GM21367 (cell line): Measurements from ENCODE around the gene QPCTL.
"Not testable (repeated sequence)": the region's sequence is repeated elsewhere in the genome, so short reads cannot be mapped to it uniquely, and the experiment has no call there.

Experiments
- ATAC-seq: cut with Tn5 transposase; IDR thresholded peaks from one replicate; pipeline ENCODE4 v1.9.1; 2021; ENCODE audit not compliant: unreplicated experiment

Gene QPCTL

DNA sequence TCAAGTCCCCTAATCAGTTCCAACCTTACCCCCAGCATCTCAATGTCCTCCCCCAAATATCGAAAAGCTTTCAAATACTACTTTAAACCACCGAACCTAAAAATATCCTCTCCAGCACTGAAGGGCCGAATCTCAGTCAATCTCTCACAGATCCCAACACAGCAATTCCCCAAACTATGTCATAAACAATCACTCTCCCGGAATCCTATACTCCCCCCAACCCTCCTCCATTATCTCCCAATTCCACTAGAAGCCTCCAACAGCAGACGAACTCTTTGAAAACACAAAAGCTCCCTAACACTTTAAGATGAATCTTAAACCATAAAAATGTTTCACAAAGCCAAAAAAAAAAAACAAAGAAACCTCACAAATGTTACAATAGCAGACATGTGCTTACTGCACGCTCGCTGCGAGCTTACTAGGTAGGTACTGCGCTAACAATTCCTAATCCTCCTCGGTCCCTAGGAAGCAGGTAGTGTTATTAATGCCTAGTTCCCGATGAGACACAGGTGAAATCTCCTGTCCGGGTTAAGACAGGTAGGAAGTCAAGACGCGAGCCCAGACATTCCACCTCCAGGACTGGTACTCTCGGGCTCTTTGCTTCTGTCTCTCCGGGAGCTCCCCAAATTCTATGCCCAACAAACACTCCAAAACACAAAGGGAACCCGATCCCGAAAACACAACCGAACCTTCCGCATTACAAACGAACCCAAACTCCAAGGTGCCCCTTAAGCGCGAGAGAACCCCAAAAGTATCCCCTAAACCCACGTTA, 24.1 kb downstream of the QPCTL start:
- no peak for ATAC-seq

DNA sequence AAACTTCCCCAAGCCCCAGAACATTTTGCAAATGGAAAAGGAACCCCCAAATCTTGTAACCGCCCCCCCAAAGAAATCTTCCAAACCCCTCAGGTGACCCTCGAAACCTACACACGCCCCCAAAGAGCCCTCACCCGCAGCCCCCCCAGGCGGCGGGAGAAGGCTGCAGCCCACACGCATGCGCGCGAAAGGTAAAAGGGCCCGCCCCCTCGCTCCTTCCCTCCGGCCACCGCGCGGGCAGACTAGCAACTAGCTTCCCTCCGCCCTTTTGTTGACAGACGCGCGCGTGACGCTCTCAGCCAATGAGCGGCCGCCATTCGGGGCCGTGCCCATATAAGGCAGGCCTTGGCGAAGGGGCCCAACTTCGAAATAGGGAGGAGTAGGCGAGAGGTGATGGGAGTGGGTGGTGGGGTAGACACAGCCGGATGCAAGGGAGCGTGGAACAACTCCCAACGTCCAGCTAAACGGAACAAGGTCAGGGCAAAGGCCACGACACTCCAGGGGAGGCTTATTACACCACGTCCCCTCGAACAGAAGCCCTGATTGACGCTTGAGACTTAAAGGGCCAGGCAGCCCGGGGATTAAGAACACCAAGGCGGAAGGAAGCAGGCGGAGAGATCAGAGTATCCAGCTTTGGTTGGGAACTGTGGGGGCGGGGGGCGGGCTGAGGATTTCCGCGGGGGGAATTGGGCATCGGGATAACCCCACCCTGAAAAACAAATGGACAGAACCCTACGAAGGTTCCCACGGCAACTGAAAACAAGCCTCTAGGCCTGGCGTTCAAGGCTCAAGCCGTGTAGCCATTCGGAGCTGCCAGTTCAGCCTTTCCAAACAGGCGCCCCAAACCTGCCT, 24.9 kb downstream of the QPCTL start:
- peak; percentile 77 for ATAC-seq

DNA sequence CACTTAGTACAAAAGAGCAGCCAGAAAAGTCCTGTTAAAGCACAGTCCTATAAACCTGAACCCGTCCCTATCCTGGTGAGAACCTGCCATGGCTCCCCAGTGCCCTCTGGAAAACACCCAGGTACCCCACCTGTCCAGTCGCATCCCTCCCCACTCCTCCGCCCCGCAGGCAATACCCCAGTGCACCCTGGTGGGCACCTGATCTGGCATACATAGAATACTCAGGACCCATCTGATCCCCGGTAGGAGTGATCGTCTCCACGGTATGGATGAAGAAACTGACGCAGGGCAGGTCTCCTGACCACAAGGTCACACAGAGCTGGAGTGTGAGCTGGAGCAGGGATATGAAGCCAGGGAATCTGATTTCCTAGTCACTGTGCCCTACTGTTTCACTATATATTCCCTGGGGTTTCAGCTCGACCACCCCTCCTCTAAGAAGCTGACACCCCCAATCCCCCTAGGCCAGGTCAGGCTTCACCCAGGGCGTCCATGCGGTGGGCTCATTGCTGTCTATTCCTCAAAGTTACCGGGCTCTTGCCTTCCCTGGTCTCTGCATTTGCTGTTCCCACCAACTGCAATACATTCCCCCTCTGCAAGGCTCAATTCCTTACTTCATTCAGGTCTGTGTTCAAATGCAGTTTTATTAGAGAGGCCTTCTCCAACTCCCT, 25.7 kb downstream of the QPCTL start:
- no peak for ATAC-seq

DNA sequence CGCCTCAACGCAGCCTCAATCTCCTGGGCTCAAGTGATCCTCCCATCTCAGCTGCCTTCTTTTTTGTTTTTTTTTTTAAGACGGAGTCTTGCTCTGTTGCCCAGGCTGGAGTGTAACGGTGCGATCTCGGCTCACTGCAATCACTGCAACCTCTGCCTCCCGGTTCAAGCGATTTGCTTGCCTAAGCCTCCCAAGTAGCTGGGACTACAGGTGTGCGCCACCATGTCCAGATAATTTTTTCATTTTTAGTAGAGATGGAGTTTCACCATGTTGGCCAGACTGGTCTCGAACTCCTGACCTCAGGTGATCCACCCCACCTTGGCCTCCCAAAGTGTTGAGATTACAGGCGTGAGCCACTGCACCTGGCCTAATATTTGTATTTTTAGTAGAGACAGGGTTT, 27.6 kb downstream of the QPCTL start:
- ATAC-seq: not testable (repeated sequence)

DNA sequence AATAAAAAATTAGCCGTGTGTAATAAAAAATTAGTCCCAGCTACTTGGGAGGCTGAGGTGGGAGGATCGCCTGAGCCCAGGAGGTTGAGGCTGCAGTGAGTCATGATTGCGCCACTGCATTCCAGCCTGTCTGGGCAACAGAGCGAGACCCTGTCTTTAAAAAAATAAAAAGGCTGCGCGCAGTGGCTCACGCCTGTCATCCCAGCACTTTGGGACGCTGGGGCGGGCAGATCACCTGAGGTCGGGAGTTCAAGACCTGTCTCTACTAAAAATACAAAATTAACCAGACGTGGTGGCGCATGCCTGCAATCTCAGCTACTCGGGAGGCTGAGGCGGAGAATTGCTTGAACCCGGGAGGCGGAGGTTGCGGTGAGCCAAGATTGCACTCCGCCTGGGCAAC, 36.2 kb downstream of the QPCTL start:
- ATAC-seq: not testable (repeated sequence)

DNA sequence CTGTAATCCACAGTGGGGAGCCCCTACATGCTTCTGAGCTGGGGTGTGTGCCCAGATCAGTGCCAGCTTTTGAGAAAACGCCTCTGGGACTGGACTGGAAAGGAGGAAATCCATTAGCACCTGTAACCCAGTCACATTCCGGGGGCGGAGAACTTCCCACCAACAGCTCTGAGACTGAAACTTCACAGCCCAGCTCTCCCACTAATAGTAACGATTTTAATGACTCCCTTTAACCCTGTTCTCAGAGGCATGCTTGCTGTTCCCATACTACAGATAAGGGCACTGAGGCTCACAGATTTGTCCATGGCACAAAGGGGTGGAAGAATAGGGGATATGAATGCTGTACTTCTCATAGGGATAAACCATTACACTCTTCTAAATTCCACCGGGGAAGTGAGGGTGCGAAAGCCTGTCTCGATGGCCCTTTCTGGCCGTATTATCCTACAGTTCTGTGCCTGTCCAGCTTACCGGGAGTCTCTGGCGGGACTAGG, 37.4 kb downstream of the QPCTL start:
- no peak for ATAC-seq

DNA sequence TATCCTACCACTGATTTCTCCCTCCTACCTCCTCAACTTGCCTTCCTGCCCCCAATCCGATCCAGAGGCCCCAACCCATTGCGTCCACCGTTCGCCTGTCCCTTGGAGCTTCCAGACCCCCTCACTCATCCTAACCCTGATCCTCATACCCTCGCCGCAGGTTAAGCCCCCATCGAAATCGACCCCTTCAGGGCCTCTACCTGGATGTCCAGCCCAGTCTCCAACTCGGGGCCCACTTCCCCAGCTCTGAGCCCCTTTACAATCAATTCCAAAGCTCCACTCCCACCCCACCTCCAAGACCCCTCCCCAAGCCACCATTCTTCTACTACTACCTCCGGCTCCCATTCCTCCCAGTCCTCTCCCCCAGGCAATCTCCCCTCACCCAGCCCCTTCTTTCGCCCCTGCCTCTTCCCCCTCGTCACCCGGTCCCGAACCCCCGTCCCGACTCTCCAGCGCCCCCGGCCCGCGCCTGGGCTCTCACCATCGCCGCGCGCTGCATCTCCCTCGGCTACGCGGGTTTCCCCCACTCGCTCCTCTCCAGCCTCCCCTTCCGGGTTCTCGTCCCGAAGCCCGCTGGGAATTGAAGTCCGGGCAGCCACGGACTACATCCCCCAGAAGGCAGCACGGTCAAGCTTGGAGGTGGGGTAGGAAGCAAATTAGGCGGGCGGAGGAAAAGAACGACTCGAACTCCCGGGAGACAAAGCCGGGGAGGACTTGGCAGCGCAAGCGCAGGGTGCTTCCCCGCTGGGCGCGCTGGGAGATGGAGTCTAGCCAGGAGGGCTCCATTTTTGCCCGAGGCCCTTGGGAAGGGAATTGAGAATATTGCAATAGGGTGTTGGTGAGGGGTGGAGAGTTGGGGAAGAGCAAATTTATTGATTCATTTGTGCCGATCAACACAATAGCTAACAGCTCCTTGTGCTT, 38.2 kb downstream of the QPCTL start, which contains the start of gene FBXO46:
TSS of gene FBXO46 (minus strand) at position 529 of the 921 bp plus-strand sequence. CDS start 17,401 bp downstream, outside the sequence.
- peak; percentile 89 for ATAC-seq

DNA sequence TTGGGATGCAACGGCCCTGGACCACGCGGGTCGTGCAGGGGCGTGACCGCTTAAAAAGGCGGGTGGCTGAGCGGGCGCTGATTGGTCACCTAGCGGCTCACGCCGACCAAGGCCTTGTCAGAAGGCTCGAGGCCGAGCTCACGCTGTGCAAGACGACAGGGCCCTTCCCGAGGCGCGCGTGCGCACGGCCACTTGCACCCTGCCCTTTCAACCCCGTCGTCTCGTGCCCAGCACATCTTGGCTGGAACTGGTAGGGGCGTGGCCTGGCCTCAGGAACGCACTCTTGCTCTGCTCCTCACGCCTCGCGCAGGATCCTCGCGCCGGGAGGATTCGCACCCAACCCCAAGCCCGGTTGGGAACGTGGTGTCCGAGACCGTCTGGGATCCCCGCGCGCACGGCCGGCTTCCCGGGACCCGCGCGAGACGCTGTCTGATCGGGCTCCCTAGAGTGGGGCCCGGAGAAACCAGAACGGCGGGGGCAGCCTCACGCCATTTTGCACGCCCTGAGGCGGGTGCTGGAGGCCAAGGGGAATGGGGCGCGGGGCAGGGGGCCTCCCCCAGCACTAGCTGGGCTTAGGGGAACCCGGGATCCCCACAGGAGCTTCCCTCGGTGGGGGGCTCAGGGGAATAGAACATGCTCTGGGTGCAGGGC, 40.8 kb downstream of the QPCTL start, which contains the start of gene MEIOSIN:
TSS of gene MEIOSIN (plus strand) at position 280 of the 651 bp plus-strand sequence. CDS start 1,938 bp downstream, outside the sequence.
- ATAC-seq: no peak

DNA sequence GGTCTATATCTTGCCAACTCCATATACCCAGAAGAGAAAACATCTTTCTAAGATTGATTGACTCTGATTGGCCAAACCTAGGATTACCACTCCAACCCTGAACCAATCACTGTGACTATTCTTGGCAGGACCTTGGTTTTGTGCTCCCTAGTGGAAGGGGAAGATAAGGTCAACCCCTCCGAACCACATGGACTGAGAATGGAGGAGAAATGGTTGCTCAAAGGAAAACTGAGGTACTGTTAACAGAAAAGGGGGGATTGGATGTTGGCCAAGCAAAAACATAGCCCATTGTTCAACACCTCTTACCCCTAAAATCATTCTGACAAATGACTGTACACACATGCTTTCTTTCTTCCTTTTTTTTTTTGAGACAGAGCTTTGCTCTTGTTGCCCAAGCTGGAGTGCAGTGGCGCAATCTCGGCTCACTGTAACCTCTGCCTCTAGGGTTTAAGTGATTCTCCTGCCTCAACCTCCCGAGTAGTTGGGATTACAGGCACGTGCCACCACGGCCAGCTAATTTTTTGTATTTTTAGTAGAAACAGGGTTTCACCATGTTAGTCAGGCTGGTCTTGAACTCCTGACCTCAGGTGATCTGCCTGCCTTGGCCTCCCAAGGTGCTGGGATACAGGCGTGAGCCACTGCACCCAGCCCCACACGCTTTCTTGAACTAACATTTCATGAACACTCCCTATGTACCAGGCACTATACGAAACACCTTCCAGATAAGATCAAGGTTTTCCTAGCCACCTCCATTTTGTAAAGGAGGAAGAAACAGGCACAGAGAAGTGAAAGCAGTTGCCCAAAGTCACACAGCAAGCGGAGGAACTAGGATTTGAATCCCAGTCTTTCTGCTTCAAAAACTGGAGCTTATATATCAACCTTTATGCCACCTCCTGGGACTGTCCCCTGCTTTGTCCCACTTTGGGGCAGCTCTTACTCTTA, 47.3 kb downstream of the QPCTL start:
- no peak for ATAC-seq

DNA sequence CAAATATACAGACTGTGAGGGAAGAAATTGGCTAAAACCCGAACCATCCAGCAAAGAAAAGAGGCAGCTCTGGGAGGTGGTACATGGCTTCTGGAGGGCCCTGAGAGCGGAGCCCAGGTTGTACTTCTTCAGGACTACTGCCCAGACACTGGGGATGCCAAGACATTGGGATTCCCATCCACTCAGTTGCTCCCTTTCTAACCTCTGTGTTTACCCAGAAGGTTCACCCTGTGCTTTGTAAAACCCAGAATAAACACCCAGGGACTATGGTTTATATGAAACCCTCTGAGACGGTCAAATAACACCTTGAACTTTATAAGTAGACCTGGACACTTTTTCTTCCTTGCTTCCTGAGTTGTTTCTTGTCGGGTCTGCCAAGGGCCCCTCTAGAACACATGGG, 50.5 kb downstream of the QPCTL start:
- no peak for ATAC-seq

DNA sequence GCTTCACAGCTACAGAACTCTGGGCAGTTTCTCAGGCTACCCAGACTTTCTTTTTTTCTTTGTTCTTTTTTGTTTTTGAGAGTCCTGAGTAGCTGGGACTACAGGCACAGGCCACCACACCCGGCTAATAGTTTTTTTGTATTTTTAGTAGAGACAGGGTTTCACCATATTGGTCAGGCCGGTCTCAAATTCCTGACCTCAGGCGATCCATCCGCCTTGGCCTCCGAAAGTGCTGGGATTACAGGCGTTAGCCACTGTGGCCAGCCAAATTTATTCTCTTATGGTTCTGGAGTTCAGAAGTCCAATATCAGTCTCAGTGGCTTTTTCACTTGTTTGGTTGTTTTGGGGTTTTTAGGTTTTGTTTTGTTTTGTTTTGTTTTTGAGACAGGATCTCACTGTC, 53.1 kb downstream of the QPCTL start:
- ATAC-seq: no peak

DNA sequence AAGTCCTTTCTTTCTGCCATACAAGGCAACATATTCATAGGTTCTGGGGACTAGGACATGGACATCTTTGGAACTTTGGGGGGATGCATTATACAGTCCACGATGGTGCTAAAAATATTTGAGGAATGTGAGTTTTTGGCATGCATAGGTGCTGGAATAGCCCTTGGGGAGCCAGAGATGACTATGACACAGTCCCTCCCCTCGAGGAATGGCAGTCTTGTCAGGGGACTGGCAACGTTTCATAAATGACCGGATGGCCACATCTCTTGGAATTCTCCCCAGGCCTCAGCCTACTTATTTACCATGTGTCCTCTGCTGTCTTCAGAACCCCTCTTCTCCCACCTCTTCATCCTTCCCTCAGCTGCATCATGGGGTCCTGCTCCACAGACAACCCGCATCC, 54.4 kb downstream of the QPCTL start:
- ATAC-seq: no peak

DNA sequence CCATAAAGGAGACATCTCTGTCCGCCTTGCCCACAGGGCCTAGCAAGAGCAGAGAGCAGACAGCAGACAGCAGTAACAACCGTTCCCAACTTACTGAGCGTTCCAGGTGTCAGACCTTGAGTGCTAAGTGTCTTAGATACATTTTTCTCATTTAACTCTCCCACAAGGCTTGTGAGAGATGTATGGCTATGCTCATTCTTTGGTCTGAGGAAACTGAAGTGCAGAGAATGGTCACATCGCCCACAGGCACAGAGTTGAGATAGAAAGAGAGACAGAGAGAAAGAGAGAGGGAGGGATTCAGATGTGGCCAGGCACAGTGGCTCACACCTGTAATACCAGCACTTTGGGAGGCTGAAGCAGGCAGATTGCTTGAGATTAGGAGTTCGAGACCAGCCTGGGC, 55.0 kb downstream of the QPCTL start:
- no peak for ATAC-seq

DNA sequence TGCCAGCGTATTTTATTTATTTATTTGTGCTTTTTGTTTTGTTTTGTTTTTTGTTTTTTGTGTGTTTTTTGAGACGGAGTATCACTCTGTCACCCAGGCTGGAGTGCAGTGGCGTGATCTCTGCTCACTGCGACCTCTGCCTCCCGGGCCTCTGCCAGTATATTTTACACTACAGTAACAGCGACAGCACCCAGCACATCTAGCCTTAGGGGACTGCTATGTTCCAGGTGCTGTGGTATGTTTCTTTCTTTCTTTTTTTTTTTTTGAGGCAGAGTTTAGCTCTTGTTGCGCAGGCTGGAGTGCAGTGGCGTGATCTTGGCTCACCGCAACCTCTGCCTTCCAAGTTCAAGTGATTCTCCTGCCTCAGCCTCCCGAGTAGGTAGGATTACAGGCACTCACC, 59.0 kb downstream of the QPCTL start:
- ATAC-seq: not testable (repeated sequence)

DNA sequence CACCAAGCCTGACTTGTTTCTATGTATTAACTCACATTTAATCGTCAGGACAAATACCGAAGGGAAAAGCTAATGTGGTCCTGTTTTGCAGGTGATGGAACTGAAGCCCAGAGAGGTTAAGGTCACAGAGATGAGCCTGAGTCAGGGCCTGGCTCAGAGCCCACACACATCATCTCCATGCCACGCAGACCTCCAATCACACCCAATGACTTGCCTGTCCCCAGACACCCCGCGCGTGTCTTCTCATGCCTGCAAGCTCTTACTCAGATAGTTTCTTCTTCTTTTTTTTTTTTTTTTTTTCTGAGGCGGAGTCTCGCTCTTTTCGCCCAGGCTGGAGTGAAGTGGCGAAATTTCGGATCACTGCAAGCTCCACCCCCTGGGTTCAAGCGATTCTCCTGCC, 60.2 kb downstream of the QPCTL start:
- no peak for ATAC-seq

DNA sequence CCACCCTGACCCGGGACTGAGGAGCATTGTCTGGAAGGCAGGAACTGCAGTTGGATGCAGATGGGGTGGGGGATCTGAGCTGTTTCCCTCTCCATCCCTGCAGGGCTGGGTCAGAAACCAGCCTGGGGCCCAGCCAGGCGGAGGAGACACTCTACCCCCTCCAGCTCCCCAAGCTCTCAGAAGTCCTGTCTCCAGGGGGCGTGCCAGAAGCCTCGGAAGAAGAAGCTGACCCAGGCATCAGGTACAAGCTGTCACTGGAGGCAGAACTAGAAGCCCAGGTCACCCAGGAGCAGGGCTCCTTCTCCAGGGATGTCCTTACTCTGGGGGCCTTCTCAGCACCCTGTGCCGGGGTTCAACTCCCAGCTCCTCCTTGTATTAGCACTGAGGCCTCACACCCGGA, 61.1 kb downstream of the QPCTL start:
- no peak for ATAC-seq
